ENCODE measurements around the gene CGNL1. TPM values are rescaled to one million over a fixed set of nuclear protein-coding genes. Genes with fewer than 3 reads are reported as not detected.

Gene CGNL1
- total RNA-seq, 4 donors from 2014 or later, result 5.7 to 22.9 (median 14.5) TPM

- no peak for DNase-seq (ENCODE audit: low spot score in 2 of 2)
- WGBS, 2 donors, result 91 to 95% methylated on average over 1 of the region's 1 CpG
- TF ChIP-seq, protein P1, sequence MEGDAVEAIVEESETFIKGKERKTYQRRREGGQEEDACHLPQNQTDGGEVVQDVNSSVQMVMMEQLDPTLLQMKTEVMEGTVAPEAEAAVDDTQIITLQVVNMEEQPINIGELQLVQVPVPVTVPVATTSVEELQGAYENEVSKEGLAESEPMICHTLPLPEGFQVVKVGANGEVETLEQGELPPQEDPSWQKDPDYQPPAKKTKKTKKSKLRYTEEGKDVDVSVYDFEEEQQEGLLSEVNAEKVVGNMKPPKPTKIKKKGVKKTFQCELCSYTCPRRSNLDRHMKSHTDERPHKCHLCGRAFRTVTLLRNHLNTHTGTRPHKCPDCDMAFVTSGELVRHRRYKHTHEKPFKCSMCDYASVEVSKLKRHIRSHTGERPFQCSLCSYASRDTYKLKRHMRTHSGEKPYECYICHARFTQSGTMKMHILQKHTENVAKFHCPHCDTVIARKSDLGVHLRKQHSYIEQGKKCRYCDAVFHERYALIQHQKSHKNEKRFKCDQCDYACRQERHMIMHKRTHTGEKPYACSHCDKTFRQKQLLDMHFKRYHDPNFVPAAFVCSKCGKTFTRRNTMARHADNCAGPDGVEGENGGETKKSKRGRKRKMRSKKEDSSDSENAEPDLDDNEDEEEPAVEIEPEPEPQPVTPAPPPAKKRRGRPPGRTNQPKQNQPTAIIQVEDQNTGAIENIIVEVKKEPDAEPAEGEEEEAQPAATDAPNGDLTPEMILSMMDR (IDR thresholded peaks at IDR 0.05), result no peak
- no peak for TF ChIP-seq POLR2A (IDR thresholded peaks at IDR 0.05)
- no peak overlapping the region for H3K4me3 ChIP-seq (ENCODE audit: low read depth, poor library complexity, severe bottlenecking)
- intact Hi-C loops (cut with DNase I; ENCODE audit: low total_unique reads), result loop anchor here (5.0 kb wide), 1 partner anchor 192 kb away; no protein-coding TSS in a partner anchor
Measured at GRCh38 chr15:57528940-57529565, 152.7 kb downstream of the CGNL1 start.

DNA sequence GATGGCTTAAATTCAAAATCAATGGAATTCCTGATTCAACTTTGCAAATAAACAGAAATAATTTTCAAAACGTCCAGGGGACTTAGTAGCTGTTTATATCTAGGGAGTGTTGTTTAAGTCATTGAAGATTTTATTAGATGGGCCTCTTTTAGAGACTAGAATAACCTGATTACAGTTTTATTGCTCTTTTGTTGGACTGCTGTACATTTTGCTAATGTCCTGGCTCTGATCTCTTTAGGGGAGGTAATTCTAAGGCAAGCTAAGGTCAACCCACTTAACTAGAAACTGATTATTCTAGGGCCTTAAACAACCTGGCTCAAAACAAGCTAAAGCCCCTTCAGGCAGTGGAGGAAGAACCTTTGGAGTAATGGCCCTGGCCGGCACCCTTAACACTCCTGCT, 153.4 kb downstream of the CGNL1 start:
- intact Hi-C loops (cut with DNase I; ENCODE audit: low total_unique reads), result loop anchor here (5.0 kb wide), 2 partner anchors 182 to 192 kb away; no protein-coding TSS in a partner anchor
- DNase-seq (ENCODE audit: low spot score in 2 of 2), result no peak
- H3K4me3 ChIP-seq (ENCODE audit: low read depth, poor library complexity, severe bottlenecking), result no peak overlapping the region
- 58 to 59% methylated on average over 2 of the region's 2 CpGs for WGBS, 2 donors
- no peak for TF ChIP-seq POLR2A (IDR thresholded peaks at IDR 0.05)
- TF ChIP-seq, protein P1 (IDR thresholded peaks at IDR 0.05), result no peak

- WGBS, 2 donors, result 84 to 88% methylated on average over 6 of the region's 6 CpGs
- H3K4me3 ChIP-seq (ENCODE audit: low read depth, poor library complexity, severe bottlenecking), result no peak overlapping the region
- intact Hi-C loops (cut with DNase I; ENCODE audit: low total_unique reads), result loop anchor here (5.0 kb wide), 1 partner anchor 186 kb away; no protein-coding TSS in a partner anchor
- DNase-seq (ENCODE audit: low spot score in 2 of 2), result no peak
- TF ChIP-seq, protein P1 (IDR thresholded peaks at IDR 0.05), result no peak
- no peak for TF ChIP-seq POLR2A (IDR thresholded peaks at IDR 0.05)
Measured at GRCh38 chr15:57532731-57533447, 156.6 kb downstream of the CGNL1 start.

- TF ChIP-seq, protein P1 (IDR thresholded peaks at IDR 0.05), result no peak
- TF ChIP-seq POLR2A (IDR thresholded peaks at IDR 0.05), result no peak
- H3K4me3 ChIP-seq (ENCODE audit: low read depth, poor library complexity, severe bottlenecking), result no peak overlapping the region
- no peak for DNase-seq (ENCODE audit: low spot score in 2 of 2)
- 73 to 75% methylated on average over 5 of the region's 5 CpGs for WGBS, 2 donors
- intact Hi-C loops (cut with DNase I; ENCODE audit: low total_unique reads), result loop anchor here (5.0 kb wide), 1 partner anchor 186 kb away; no protein-coding TSS in a partner anchor
Measured at GRCh38 chr15:57533448-57533799, 157.1 kb downstream of the CGNL1 start.

DNA sequence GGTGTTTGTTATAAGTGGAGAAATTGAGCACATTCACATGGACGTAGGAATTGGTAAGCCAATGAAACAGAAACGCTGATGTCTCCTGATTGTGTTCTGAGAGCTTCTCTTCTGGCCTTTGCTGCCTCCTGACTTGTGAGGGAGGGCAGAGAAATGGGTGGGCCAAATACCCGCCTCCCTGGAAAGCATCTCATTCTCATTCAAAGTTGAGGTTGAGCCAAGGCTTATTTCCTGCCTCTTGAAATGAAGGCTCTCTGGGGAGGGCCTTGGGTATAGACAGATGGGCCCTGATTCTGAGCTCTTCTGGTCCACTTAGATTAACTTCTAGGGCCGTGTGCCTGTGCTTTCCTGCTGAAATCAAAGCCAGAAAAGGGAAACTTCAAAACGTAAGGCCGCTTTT, 158.0 kb downstream of the CGNL1 start:
- no peak overlapping the region for H3K4me3 ChIP-seq (ENCODE audit: low read depth, poor library complexity, severe bottlenecking)
- DNase-seq (ENCODE audit: low spot score in 2 of 2), result no peak
- TF ChIP-seq, protein P1 (IDR thresholded peaks at IDR 0.05), result no peak
- no peak for TF ChIP-seq POLR2A (IDR thresholded peaks at IDR 0.05)
- WGBS, 2 donors, result 42 to 46% methylated on average over 6 of the region's 6 CpGs
- intact Hi-C loops (cut with DNase I; ENCODE audit: low total_unique reads), result loop anchor here (5.0 kb wide), 1 partner anchor 187 kb away; no protein-coding TSS in a partner anchor

All from lower leg skin (tissue), 4 donors.